AG08396 (cell line): ENCODE measurements around the gene ABHD1.
"Not testable (repeated sequence)": the region's sequence is repeated elsewhere in the genome, so short reads cannot be mapped to it uniquely, and the experiment has no call there.

Source experiments
- DNase-seq: peaks from one replicate; pipeline ENCODE4 v3.0.0; 2012; ENCODE audit warnings: low spot score, mixed read lengths

ABHD1 gene

DNA sequence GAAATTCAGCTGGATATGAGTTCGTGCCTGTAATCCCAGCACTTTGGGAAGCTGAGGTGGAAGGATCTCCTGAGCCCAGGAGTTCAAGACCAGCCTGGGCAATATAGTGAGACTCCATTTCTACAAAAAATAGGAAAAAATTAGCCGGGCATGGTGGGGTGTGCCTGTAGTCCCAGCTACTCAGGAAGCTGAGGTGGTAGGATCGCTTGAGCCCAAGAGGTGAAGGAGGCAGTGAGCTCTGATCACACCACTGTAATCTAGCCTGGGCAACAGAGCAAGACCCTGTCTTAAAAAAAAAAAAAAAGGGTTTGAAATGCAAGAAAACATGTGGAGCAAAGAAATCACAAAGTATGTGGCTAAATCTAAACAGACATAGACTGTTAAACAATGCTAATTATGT lies 14.5 kb upstream of the ABHD1 start:
- no peak for DNase-seq

DNA sequence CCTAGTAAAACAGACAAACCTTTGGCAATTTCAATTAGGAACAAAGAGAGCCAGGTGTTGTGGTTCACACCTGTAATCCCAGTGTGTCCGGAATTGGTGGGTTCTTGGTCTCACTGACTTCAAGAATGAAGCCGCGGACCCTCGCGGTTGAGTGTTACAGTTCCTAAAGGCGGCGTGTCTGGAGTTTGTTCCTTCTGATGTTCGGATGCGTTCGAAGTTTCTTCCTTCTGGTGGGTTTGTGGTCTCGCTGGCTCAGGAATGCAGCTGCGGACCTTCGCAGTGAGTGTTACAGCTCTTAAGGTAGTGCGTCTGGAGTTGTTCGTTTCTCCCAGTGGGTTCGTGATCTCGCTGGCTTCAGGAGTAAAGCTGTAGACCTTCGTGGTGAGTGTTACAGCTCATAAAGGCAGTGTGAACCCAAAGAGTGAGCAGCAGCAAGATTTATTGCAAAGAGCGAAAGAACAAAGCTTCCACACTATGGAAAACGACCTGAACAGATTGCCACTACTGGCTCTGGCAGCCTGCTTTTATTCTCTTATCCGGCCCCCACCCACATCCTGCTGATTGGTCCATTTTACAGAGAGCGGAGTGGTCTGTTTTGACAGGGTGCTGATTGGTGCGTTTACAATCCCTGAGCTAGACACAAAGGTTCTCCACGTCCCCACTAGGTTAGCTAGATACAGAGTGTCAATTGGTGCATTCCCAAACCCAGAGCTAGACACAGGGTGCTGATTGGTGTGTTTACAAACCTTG lies 12.8 kb upstream of the ABHD1 start:
- DNase-seq, result not testable (repeated sequence)

DNA sequence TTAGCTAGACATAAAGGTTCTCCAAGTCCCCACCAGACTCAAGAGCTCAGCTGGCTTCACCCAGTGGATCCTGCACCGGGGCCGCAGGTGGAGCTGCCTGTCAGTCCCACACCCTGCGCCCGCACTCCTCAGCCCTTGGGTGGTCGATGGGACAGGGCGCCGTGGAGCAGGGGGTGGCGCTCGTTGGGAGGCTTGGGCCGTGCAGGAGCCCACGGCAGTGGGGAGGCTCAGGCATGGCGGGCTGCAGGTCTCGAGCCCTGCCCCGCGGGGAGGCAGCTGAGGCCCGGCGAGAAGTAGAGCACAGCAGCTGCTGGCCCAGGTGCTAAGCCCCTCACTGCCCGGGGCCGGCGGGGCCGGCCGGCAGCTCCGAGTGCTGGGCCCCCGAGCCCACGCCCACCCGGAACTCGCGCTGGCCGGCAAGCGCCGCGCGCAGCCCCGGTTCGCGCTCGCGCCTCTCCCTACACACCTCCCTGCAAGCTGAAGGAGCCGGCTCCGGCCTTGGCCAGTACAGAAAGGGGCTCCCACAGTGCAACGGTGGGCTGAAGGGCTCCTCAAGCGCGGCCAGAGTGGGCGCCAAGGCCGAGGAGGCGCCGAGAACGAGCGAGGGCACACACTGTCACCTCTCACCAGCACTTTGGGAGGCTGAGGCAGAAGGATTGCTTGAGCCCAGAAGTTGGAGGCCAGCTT lies 12.1 kb upstream of the ABHD1 start:
- DNase-seq, result not testable (repeated sequence)

DNA sequence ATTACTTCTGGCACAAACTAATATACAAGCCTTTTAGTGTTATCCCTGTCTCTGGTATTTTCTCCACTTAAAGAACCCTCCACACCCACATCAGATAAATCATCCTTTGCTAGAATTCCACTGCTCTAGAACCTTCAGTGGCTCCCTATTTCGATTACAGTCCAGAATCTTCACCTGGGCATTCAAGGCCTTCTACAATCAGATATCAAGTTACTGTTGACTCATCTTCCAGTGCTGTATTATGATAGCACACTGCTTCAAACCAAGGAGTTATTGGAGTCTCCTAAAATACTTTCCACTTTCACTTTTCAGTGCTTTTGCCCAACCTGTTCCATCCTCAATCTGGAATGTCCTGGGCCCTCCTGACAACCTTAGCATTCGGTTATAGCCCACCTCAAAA lies 8.1 kb upstream of the ABHD1 start:
- no peak for DNase-seq

DNA sequence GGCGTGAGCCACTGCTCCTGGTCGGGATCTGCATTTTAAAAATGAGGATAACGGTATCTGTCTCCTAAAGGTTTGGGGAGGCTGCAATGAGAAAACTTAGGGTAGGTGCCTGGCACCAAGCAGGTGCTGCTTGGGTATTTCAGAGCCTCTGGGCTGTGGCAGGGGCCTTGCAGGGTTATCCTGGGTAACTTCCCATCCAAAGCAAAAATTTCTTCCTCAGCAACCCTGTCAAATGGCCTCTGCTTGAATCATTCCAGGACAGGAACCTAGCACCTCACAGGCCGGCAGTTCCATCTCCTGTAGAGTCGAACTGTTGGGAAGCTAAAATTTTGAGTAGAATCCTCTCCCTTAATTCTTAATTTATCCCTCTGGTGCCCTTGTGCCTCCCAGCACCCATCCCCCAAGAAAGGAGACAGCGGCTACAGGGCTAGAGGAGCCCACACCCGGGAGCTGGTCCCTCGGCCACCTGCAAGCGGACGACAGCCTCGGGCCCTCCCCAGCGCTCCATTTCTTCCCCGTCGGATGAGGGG lies 5.6 kb upstream of the ABHD1 start:
- no peak for DNase-seq

DNA sequence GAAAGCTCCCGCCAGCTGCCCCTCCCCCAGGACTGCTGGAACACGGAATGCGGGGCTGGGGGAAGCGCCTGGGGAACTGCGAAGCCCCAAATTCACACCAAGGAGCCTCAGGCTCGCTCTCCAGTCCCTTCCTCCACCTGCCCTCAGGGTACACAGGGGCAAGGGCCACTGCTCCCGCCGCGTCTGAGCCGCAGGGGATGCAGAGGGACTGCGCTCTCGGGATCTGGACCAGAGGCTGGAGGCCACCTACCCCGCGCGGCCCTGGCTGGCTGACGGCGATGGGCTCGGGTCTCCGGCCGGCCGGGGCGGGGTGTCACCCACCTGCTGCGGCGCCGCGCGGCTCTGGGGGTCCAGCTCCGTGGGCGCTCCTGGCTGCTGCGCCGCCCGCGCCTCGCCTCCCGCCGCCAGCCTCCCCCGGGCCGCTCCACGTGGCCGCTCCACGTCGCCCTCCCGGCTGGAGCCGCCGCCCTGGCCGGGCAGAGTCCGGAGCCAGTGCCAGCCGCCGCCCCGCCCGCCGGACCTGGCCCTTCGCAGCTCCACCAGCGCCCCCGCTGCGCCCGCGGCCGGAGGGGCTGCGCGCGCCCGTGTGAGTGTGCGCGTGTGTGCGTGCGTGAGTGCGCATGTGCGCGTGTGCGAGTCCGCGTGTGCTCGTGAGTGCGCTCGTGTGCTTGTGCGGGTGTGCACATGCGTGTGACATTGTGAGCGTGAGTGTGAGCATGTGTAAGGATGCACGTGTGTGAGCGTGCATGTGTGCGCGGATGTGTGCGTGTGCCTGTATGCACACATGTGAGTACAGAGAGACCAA lies 4.9 kb upstream of the ABHD1 start, which contains the start of gene CGREF1:
TSS of gene CGREF1 (minus strand) at position 604 of the 805 bp plus-strand sequence. CDS start 14,762 bp downstream, outside the sequence.
- DNase-seq, result peak; percentile 48

DNA sequence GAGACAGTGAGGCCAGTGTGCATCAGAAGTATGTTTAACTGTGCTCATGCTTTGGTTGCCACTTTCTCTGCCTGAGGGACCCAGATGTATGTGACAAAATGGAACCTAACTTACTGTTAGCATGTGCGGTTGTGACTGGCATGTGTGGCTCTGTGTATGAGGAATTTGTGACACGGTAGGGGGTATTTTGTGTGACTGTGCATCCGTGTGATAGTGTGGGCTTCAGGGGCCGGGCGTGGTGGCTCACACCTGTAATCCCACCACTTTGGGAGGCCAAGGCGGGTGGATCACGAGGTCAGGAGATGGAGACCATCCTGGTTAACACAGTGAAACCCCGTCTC lies 4.3 kb upstream of the ABHD1 start:
- not testable (repeated sequence) for DNase-seq

DNA sequence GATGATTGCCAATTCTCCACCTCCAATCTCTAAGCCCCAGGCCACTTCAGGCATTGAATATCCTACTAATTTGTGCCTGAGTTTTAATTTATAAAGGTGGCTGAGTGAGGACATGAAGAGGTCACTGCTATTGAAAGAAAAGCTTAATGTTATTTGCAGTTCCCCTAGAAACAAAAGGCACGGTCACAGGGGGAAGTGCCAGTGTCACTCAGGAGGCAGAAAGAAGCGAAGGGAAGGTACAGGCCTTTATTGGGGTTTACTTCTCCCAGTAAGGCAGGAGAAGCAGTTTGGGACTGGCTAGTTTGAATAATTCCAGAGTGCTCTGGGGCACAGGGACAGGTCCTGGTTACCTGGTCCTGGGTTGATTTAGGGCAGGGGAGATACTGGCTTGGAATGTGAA lies 1.7 kb upstream of the ABHD1 start:
- no peak for DNase-seq

DNA sequence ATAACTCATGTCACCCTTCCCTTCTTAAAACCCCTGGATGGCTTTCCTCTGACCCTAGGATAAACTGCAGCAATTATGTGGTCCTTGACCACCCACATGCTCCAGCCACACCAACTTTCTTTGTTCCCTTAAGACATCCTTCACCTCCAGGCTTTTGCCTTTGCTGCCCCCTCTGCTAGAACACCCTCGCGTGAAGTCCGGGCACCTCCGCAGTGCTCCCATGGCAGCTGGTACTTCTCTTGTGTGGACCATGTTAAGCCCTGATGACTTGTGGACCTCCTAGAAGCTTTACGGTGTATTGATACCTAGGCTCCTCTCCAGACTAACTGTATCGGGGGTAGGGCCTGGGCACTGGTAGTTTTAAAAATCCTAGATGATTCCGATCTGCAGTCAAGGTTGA lies 824 bp upstream of the ABHD1 start:
- DNase-seq, result no peak

DNA sequence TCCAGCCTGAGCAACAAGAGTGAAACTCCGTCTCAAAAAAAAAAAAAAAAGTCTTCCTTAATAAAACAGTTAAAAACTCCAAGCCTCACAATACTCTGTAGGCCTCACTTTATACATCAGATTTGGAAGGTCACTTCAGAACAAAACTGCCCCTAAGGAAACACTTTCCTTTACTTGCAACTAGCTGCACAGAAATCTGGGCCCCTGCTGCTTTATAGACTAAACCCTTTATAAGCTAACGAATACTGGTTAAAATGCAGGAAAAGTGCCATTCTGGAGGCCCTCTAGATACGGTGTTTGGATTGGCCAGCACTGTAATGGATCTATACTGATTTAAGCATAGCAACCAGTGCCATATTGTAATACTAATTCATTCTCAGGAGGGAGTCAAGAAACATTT lies 1.5 kb downstream of the ABHD1 start:
- no peak for DNase-seq

DNA sequence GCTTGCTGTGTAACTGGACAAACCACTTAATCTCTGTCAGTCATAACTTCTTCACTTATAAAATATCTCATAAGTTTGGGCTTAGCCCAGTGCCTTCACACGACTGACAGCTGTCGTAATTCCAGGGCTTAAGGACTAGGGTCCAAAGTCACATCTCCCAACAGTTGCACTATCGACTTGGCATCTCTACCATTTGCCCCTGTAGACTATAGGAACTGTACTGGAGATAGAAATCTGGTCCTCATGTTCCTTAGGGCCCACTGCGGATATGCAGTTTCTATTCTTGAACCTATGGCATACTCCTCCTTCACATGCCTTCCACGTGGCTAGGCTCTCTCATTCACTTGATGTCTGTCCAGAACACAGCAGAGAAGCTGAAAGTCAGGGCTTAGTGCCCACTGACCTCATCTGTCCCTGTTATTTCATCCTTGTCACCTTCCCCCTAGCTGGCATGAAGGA lies 2.7 kb downstream of the ABHD1 start:
- no peak for DNase-seq

DNA sequence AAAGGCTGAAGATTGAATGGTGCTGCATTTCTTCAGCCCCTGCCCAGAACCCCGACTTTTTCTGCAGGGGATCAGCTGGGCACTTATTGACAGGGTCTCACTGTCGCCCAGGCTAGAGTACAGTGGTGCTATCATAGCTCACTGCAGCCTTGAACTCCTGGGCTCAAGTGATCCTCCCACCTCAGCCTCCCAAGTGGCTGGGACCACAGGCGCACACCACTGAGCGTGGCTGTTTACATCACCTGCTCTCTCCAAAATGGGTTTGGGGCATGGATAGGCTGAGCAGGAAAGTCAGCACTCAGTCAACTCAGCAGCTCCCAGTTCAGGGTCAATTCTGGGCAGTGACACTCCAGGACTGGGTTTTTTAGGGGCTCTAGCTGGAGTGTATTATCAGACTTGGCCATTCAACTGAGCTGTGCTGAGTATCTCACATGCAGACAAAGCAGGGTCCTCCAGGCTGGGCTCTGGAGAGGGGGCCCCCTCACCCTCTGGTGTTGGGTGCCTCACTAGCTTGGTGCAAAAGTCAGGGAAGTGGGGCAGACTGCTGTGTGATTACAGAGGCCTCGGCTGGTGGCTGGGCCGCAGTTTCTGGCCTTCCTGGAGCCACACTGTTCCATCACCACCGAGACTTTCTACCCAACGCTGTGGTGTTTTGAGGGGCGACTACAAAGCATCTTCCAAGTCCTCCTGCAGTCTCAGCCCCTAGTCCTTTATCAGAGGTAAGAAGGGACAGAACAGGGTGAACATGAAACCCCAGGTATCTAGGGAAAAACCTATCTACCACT lies 4.5 kb downstream of the ABHD1 start:
- no peak for DNase-seq

DNA sequence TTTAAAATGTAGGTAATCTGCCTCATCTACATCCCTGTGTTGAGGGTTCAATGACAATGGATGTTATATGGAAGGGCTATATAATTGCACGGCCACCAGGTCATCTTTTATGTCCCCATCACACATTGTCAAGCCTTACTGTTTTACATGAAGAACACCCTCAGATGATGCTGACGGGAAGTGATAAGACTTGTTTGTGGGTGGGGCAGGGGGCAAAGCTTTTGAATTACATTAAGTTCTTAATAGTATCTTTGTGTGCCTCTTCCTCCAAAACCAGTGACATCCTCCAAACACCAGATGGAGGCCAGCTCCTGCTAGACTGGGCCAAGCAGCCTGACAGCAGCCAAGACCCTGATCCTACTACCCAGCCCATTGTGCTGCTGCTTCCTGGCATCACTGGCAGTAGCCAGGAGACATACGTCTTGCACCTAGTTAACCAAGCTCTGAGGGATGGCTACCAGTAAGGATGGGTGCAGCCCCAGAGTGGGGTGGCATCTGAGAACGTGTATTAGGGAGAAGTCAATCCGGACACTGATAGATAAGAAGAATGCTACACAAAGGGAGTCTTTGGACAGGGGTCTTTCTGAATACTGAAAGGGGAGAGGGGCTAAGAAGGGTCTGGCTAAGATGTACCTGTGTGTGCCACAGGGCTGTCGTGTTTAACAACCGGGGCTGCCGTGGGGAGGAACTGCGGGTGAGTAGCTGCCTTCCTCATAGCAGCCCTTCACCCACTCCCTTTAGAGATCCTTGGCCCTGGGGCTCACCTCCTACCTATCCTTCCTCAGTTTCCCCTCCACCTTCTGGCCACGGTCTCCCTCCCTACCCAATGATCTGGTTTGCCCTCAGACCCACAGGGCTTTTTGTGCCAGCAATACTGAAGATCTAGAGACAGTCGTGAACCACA lies 5.3 kb downstream of the ABHD1 start:
- DNase-seq, result no peak

DNA sequence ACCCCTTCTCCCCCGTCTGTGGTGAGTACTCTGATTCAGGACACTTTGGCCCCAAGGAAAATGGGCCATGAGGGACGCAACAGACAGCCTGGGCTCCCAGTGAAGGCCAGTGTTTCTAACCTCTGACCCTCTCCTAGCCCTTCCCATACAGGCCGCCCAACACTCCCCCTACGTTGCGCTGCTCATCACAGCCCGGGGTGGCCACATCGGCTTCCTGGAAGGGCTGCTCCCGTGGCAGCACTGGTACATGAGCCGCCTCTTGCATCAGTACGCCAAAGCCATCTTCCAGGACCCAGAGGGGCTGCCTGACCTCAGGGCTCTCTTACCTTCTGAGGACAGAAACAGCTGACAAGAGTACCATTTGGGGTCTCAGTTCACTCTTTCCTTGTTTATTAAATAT lies 6.8 kb downstream of the ABHD1 start:
- DNase-seq, result no peak

DNA sequence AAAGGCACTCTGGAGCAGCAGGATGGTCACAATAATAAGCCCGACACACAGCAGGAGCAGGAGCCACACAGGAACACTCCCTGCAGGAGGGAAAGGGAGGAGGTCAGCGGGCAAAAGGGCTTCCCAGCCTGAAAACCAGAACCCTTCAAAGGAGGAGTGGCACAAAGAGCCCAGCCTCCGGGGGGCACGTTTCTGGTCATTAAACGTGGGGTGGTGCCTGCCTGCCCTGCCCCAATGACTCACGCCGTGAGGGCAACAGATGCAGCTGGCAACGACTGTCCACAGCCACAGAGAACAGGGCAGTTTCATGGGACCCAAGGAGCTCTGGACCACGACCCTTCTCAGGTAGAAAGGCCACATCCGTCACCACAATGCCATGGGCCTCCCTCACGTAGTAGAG lies 7.8 kb downstream of the ABHD1 start:
- DNase-seq, result no peak

DNA sequence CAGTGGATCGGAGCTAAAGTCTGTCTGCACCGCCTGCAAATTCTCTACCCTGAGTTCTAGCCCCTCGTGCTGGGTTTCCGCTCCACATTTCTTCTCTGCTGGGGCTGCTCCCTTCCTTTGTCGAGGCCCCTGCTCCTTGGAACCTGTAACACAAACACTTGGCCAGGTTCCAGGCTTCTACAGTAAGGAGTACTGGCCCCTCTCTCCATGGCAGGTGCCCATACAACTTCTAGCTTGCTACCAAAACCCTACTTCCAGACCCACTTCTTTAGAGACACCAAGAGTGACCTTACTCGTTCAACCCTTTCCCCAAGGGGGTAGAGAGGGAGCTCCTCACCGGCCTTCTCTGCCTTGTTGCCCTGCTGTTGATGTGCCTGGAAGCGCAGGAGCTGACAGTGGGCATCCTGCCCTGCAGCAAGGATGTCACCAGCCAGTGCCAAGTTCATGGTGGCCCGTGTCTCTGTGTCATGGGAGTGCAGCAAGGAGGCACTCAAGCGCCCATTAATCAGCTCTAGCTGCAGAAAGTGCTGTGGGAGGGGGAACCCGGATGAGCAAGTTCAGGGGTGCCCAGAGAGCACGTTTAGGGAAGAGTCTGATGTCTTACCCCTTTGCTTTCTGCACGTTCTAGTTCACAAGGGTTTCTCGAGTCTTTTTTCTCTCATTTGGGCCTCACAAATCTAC lies 9.7 kb downstream of the ABHD1 start:
- no peak for DNase-seq

DNA sequence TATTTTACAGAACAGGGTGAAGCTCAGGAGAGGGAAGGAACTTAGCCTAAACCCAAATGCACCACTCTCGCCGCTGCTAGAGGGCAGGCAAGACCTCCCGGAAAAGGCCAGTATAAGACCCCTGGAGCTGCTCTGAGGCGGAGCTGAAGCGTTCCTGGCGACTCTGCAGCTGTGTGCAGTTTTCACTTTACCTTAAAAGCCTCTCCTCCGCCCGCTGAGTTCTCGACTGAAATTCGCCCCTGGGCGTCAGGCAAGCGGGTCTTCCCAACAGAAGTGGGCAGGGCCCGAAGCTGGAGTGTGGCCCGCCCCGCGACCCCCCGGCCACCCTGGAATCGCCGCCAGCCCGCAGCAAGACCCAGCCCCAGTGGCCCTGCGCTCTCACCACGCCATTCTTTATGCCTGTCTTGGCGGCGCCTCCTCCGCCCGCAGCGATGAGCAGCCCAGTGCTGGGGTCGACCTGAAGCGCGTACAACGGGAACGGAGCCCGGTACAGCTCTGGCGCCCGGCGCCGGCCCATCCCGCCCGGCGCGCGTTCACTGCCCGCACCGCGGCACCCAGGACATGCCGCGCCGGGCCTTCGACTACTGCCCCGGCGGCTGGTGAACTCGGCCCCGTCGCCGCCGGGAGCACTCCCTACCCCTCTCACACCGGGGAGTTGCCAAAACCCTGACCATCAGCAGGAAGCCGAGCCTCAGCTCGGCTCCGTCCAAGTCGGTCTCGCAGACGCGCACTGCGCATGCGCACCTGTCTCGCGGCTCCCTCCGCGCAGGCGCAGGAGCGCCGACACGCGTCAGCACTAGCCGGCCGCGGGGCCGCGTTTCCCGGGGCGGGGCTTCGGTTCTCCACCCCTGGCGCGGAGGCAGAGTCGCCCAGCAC lies 10.5 kb downstream of the ABHD1 start, which contains the start of gene PREB:
TSS of gene PREB (minus strand) at position 732 of the 876 bp plus-strand sequence. CDS start at position 517, 215 bp downstream.
- DNase-seq, result peak; percentile 100

DNA sequence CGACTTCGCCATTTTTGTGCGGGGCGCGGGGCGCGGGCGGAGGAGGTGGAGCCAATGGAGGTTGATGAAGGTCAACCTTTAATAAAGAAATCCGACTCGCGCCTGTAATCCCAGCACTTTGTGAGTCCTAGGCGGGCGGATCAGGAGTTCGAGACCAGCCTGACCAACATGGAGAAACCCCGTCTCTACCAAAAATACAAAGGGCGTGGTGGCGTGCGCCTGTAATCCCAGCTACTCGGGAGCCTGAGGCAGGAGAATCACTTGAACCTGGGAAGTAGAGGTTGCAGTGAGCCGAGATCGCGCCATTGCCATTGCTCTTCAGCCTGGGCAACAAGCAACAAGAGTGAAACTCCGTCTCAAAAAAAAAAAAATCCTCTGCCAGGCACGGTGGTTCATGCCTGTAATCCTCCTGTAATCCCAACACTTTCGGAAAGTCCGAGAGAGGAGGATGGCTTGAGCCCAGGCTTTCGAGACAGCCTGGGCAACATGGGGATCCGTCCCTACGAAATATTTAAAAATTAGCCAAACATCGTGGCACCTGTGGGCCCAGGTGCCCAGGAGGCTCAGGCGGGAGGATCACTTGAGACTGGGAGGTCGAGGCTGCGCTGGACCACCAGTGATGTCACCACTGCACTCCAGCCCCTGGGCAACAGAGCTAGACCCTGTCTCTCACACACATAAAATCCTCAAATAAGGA lies 11.3 kb downstream of the ABHD1 start:
- no peak for DNase-seq
